Uterus (tissue), 4 donors: ENCODE results near the gene LRP1B. TPM values are rescaled to one million over a fixed set of nuclear protein-coding genes. Genes with fewer than 3 reads are reported as not detected.

Source experiments
- DNase-seq, 2 donors: peaks; one replicate each; pipeline ENCODE4 v3.0.0-alpha.2; 2019 to 2020
- H3K27ac ChIP-seq, 2 donors: fragments of 200-600 bp; sonication (generic); 1 replicate in 1 of 2; 2 replicates in 1 of 2; pipeline ENCODE4 v1.5.1; 2016 to 2018
- H3K27me3 ChIP-seq, 2 donors: fragments of 200-600 bp; sonication (generic); one replicate each; pipeline ENCODE4 v1.5.1; 2018 to 2019; ENCODE audit warnings: control low read depth in 1 of 2
- H3K36me3 ChIP-seq, 2 donors: fragments of 200-600 bp; sonication (generic); one replicate each; pipeline ENCODE4 v1.5.1; 2019; ENCODE audit warnings: control low read depth in 1 of 2
- H3K4me1 ChIP-seq, 2 donors: fragments of 200-600 bp; sonication (generic); one replicate each; pipeline ENCODE4 v1.5.1; 2018 to 2019; ENCODE audit warnings: control low read depth in 1 of 2
- H3K4me3 ChIP-seq, 2 donors: fragments of 200-600 bp; sonication (generic); 1 replicate in 1 of 2; 2 replicates in 1 of 2; pipeline ENCODE4 v1.5.1; 2018 to 2019; ENCODE audit warnings: mild to moderate bottlenecking in 1 of 2
- H3K9me3 ChIP-seq, 2 donors: fragments of 200-600 bp; sonication (generic); one replicate each; pipeline ENCODE4 v1.5.1; 2019; ENCODE audit warnings: control low read depth in 1 of 2
- CTCF ChIP-seq, 4 experiments: fragments of 200-600 bp in 2 of 4; fragments of 450-650 bp in 2 of 4; sonication (generic) in 2 of 4; IDR thresholded peaks; one replicate each; pipeline ENCODE4 v1.5.1; 2016 to 2019; ENCODE audit warnings: antibody characterized with exemption in 4 of 4, mild to moderate bottlenecking in 2 of 4, moderate library complexity in 1 of 4
- POLR2A ChIP-seq, 2 donors: fragments of 450-650 bp; IDR thresholded peaks; one replicate each; pipeline ENCODE4 v1.6.1; 2016; ENCODE audit warnings: antibody characterized with exemption in 2 of 2, mild to moderate bottlenecking in 1 of 2, moderate library complexity in 1 of 2
- intact Hi-C: fragments of 100-400 bp; cut with DNase I; formaldehyde crosslinking; loops from one replicate; pipeline ENCODE4 v1.15.1; 2023; ENCODE audit warnings: low total_unique reads
- total RNA-seq, 4 donors: library from RNA; depleted of rRNA in 3 of 4; stranded (reverse); fragments of >200 nt in 3 of 4; gene quantifications; one replicate each; pipeline versions ENCODE4 v1.1.0 to v1.2.4, GENCODE V29; 2014 to 2023
- donor health status: DM: yes; HTN: yes; CAD: no.

Gene LRP1B
- total RNA-seq, 4 donors from 2014 or later = 0.29 to 7.3 (median 0.79) TPM; not detected in 1

GRCh38 chr2:141900826-141901225 lies 230.0 kb downstream of the LRP1B start:
- Histone ChIP-seq H3K27ac (no peak overlapping the region), H3K4me1 (no peaks in the 10 kb centered on the region), H3K36me3 (no peaks in the 10 kb centered on the region), H3K4me3 (no peak overlapping the region), H3K27me3 (no peaks in the 10 kb centered on the region), H3K9me3 (no peaks in the 10 kb centered on the region)
- intact Hi-C loops = no loop called here
- DNase-seq = no peak
- TF ChIP-seq POLR2A (IDR thresholded peaks at IDR 0.05) (no peak), CTCF (IDR thresholded peaks at IDR 0.05) (no peak)

GRCh38 chr2:141899740-141900139 lies 231.1 kb downstream of the LRP1B start:
- intact Hi-C loops = no loop called here
- Histone ChIP-seq H3K36me3 (no peaks in the 10 kb centered on the region), H3K4me3 (no peak overlapping the region), H3K9me3 (no peaks in the 10 kb centered on the region), H3K27me3 (no peaks in the 10 kb centered on the region), H3K27ac (no peak overlapping the region), H3K4me1 (no peaks in the 10 kb centered on the region)
- TF ChIP-seq POLR2A (IDR thresholded peaks at IDR 0.05) = no peak
- no peak for TF ChIP-seq CTCF (IDR thresholded peaks at IDR 0.05)
- DNase-seq = no peak

GRCh38 chr2:141889788-141890187 lies 241.0 kb downstream of the LRP1B start:
- intact Hi-C loops = no loop called here
- Histone ChIP-seq H3K4me3 (no peak overlapping the region), H3K4me1 (no peaks in the 10 kb centered on the region), H3K27ac (no peak overlapping the region), H3K36me3 (no peaks in the 10 kb centered on the region), H3K9me3 (no peaks in the 10 kb centered on the region), H3K27me3 (no peaks in the 10 kb centered on the region)
- no peak for DNase-seq
- TF ChIP-seq CTCF (IDR thresholded peaks at IDR 0.05) (no peak), POLR2A (IDR thresholded peaks at IDR 0.05) (no peak)

GRCh38 chr2:141888987-141889555 lies 241.7 kb downstream of the LRP1B start:
- no peak for DNase-seq
- Histone ChIP-seq H3K27ac (no peak overlapping the region), H3K4me3 (no peak overlapping the region), H3K4me1 (no peaks in the 10 kb centered on the region), H3K9me3 (no peaks in the 10 kb centered on the region), H3K36me3 (no peaks in the 10 kb centered on the region), H3K27me3 (no peaks in the 10 kb centered on the region)
- intact Hi-C loops = no loop called here
- TF ChIP-seq CTCF (IDR thresholded peaks at IDR 0.05) (no peak), POLR2A (IDR thresholded peaks at IDR 0.05) (no peak)

- TF ChIP-seq CTCF (IDR thresholded peaks at IDR 0.05) = no peak
- Histone ChIP-seq H3K27ac (no peak overlapping the region), H3K4me3 (no peak overlapping the region), H3K9me3 (no peaks in the 10 kb centered on the region), H3K4me1 (no peaks in the 10 kb centered on the region), H3K27me3 (no peaks in the 10 kb centered on the region), H3K36me3 (no peaks in the 10 kb centered on the region)
- no peak for DNase-seq
- intact Hi-C loops = no loop called here
These were observed 243.5 kb downstream of the LRP1B start for GRCh38 chr2:141887363-141887762.
